ENCODE data around the gene OPCML. TPM values are rescaled to one million over a fixed set of nuclear protein-coding genes. Genes with fewer than 3 reads are reported as not detected.

The OPCML gene
- total RNA-seq, 2 experiments from 2014 or later = not detected

GRCh38 chr11:133508468-133508867, 23.8 kb downstream of the OPCML start:
- no peaks in the 10 kb centered on the region for H3K27me3 Mint-ChIP-seq (ENCODE audit: low read depth)
- H3K9me3 Mint-ChIP-seq (ENCODE audit: insufficient read depth) = no peaks in the 10 kb centered on the region
- CTCF ChIA-PET = no interaction called here
- no peaks in the 10 kb centered on the region for H3K36me3 Mint-ChIP-seq (ENCODE audit: low read depth)
- ATAC-seq = no peak
- POLR2A ChIA-PET = no interaction called here
- H3K27ac Mint-ChIP-seq = no peak overlapping the region
- no peaks in the 10 kb centered on the region for H3K4me1 Mint-ChIP-seq (ENCODE audit: low read depth)
- H3K4me3 Mint-ChIP-seq = no peak overlapping the region
- no peak for DNase-seq

DNA sequence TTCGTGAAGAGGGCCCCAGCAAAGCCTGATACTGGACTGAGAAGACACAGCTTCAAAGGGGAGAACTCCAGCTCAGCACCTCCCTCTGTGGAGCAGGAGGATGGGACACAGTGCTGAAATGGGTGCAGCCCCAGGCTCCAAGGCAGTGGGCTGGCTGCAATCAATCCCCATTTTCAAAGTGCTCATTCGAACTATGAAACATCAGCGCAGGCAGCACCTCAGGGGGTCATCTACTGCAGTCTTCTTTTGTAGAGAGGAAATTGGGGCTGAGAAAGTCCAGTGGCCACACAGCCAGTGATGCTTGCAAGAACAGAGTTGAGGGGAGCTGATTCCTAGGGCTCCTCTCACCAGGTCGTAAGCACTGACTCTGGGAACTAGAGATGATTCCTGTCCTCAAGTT, 25.1 kb downstream of the OPCML start:
- DNase-seq = no peak
- no peak for ATAC-seq
- ChIA-PET POLR2A (no interaction called here), CTCF (no interaction called here)
- Mint-ChIP-seq H3K4me3 (no peak overlapping the region), H3K27ac (no peak overlapping the region), H3K4me1 (ENCODE audit: low read depth) (no peaks in the 10 kb centered on the region), H3K36me3 (ENCODE audit: low read depth) (no peaks in the 10 kb centered on the region), H3K27me3 (ENCODE audit: low read depth) (no peaks in the 10 kb centered on the region), H3K9me3 (ENCODE audit: insufficient read depth) (no peaks in the 10 kb centered on the region)

DNA sequence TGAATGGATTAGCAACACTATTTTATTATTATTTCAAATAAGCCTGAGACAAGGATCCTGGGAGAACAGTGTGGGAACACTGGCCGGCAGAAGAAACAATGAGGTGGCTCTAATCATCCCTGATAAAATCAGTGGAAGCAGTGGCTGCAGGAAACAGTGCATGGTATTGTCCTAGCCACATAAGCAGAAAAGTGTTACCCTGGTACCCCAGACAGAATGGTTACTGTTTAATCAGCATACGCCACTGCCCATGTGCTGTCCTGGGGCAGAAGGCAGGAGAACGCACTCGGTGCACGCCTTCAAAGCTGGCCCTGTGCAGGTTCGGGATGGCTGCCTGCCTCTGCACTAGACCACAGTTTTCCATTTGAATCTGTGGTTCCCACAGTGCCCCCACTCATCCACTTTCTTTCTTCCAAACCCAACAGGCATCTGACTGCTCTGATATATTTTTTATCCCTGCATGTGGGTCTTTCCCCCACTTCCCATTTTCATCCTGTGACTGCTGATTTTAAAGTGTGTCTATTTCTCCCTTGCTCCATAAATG, 25.7 kb downstream of the OPCML start:
- Mint-ChIP-seq H3K4me3 (no peak overlapping the region), H3K4me1 (ENCODE audit: low read depth) (no peaks in the 10 kb centered on the region), H3K36me3 (ENCODE audit: low read depth) (no peaks in the 10 kb centered on the region), H3K9me3 (ENCODE audit: insufficient read depth) (no peaks in the 10 kb centered on the region), H3K27ac (no peak overlapping the region), H3K27me3 (ENCODE audit: low read depth) (no peaks in the 10 kb centered on the region)
- POLR2A ChIA-PET = no interaction called here
- ATAC-seq = no peak
- CTCF ChIA-PET = no interaction called here
- no peak for DNase-seq

DNA sequence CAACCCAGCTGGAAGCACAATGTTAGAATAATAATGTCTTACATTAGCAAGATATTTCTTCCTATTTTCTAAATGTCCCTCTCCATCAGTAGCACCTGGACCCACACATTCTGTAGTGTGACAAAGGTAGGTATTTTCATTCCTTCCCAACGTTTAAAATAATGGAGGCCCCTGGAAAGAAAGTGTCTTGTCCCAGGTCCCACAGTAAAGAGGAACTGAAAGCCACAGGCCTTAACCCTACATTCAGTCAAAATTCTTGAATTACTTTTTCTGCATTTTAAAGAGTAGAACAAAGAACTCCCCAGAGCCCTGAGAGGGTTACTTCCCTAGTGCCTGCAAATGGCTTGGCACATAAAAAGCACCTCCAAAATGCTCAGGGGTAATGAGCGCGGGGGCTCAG, 26.3 kb downstream of the OPCML start:
- DNase-seq (no peak), ATAC-seq (no peak)
- H3K4me3 Mint-ChIP-seq = no peak overlapping the region
- no peak overlapping the region for H3K27ac Mint-ChIP-seq
- no peaks in the 10 kb centered on the region for H3K27me3 Mint-ChIP-seq (ENCODE audit: low read depth)
- no peaks in the 10 kb centered on the region for H3K4me1 Mint-ChIP-seq (ENCODE audit: low read depth)
- ChIA-PET CTCF (no interaction called here), POLR2A (no interaction called here)
- H3K36me3 Mint-ChIP-seq (ENCODE audit: low read depth) = no peaks in the 10 kb centered on the region
- no peaks in the 10 kb centered on the region for H3K9me3 Mint-ChIP-seq (ENCODE audit: insufficient read depth)

DNA sequence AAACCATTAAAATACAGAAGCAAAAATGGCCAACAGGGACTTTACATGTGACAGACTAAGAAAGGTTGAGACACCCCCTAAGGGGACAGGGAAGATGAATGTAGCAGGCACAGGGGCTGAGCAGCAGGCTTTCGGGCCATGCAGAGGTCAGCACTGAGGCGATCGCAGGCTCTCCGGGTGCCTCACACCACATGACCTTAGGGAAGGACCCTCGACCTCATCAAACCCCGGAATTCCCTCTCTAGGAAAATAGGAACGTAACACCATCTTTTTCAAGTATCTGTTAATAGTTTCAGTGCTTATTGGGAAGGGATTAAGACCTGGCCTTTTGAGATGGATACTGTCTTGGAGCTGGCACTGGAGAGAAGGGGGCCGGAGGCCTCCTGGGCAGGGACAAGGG, 27.4 kb downstream of the OPCML start:
- DNase-seq = no peak
- H3K4me3 Mint-ChIP-seq = no peak overlapping the region
- ATAC-seq = no peak
- H3K27ac Mint-ChIP-seq = no peak overlapping the region
- no peaks in the 10 kb centered on the region for H3K27me3 Mint-ChIP-seq (ENCODE audit: low read depth)
- no peaks in the 10 kb centered on the region for H3K36me3 Mint-ChIP-seq (ENCODE audit: low read depth)
- ChIA-PET POLR2A (no interaction called here), CTCF (no interaction called here)
- H3K4me1 Mint-ChIP-seq (ENCODE audit: low read depth) = no peaks in the 10 kb centered on the region
- no peaks in the 10 kb centered on the region for H3K9me3 Mint-ChIP-seq (ENCODE audit: insufficient read depth)

DNA sequence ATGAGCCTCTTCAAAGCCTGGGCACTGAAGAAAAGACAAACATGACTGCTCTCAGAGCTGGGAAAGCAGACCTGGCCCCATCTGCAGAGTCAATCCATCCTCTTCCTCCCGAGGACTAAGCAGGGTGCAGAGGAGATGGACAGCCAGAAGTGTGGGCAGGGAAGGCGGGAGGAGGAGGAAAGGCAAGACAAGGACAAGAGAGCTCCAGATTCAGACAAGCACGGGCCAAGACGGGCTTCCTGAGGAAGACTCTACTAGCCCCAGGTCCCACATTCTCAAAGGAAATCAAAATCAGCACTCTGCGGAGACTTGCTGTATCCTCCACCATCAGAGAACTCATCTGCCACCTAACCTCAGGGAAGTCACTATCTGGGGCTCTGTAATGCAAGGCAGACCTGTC, 28.5 kb downstream of the OPCML start:
- POLR2A ChIA-PET = no interaction called here
- Mint-ChIP-seq H3K4me1 (ENCODE audit: low read depth) (no peaks in the 10 kb centered on the region), H3K9me3 (ENCODE audit: insufficient read depth) (no peaks in the 10 kb centered on the region), H3K4me3 (no peak overlapping the region), H3K27me3 (ENCODE audit: low read depth) (no peaks in the 10 kb centered on the region), H3K36me3 (ENCODE audit: low read depth) (no peaks in the 10 kb centered on the region), H3K27ac (no peak overlapping the region)
- DNase-seq (no peak), ATAC-seq (no peak)
- CTCF ChIA-PET = no interaction called here

- ChIA-PET CTCF (no interaction called here), POLR2A (no interaction called here)
- no peak overlapping the region for H3K27ac Mint-ChIP-seq
- no peaks in the 10 kb centered on the region for H3K36me3 Mint-ChIP-seq (ENCODE audit: low read depth)
- H3K4me3 Mint-ChIP-seq = no peak overlapping the region
- no peaks in the 10 kb centered on the region for H3K9me3 Mint-ChIP-seq (ENCODE audit: insufficient read depth)
- DNase-seq (no peak), ATAC-seq (no peak)
- no peaks in the 10 kb centered on the region for H3K4me1 Mint-ChIP-seq (ENCODE audit: low read depth)
- H3K27me3 Mint-ChIP-seq (ENCODE audit: low read depth) = no peaks in the 10 kb centered on the region
Observed at GRCh38 chr11:133503236-133503635, 29.1 kb downstream of the OPCML start.

- Mint-ChIP-seq H3K4me1 (ENCODE audit: low read depth) (no peaks in the 10 kb centered on the region), H3K4me3 (no peak overlapping the region), H3K36me3 (ENCODE audit: low read depth) (no peaks in the 10 kb centered on the region), H3K27ac (no peak overlapping the region), H3K27me3 (ENCODE audit: low read depth) (no peaks in the 10 kb centered on the region), H3K9me3 (ENCODE audit: insufficient read depth) (no peaks in the 10 kb centered on the region)
- no peak for DNase-seq
- no peak for ATAC-seq
- CTCF ChIA-PET = no interaction called here
- POLR2A ChIA-PET = no interaction called here
Observed at GRCh38 chr11:133501643-133502539, 30.4 kb downstream of the OPCML start.

- ChIA-PET POLR2A (no interaction called here), CTCF (no interaction called here)
- Mint-ChIP-seq H3K4me1 (ENCODE audit: low read depth) (no peaks in the 10 kb centered on the region), H3K27ac (no peak overlapping the region), H3K9me3 (ENCODE audit: insufficient read depth) (no peaks in the 10 kb centered on the region), H3K36me3 (ENCODE audit: low read depth) (no peaks in the 10 kb centered on the region), H3K4me3 (no peak overlapping the region), H3K27me3 (ENCODE audit: low read depth) (no peaks in the 10 kb centered on the region)
- no peak for ATAC-seq
- DNase-seq = no peak
Observed at GRCh38 chr11:133500936-133501335, 31.4 kb downstream of the OPCML start.

- H3K4me1 Mint-ChIP-seq (ENCODE audit: low read depth) = no peaks in the 10 kb centered on the region
- H3K9me3 Mint-ChIP-seq (ENCODE audit: insufficient read depth) = no peaks in the 10 kb centered on the region
- no peak overlapping the region for H3K4me3 Mint-ChIP-seq
- DNase-seq (no peak), ATAC-seq (no peak)
- no peak overlapping the region for H3K27ac Mint-ChIP-seq
- H3K36me3 Mint-ChIP-seq (ENCODE audit: low read depth) = no peaks in the 10 kb centered on the region
- CTCF ChIA-PET = no interaction called here
- POLR2A ChIA-PET = no interaction called here
- H3K27me3 Mint-ChIP-seq (ENCODE audit: low read depth) = no peaks in the 10 kb centered on the region
Observed at GRCh38 chr11:133500435-133500834, 31.9 kb downstream of the OPCML start.

GRCh38 chr11:133498969-133499368, 33.3 kb downstream of the OPCML start:
- no peak overlapping the region for H3K27ac Mint-ChIP-seq
- no peak overlapping the region for H3K4me3 Mint-ChIP-seq
- no peak for DNase-seq
- ChIA-PET POLR2A (no interaction called here), CTCF (no interaction called here)
- no peak for ATAC-seq
- no peaks in the 10 kb centered on the region for H3K4me1 Mint-ChIP-seq (ENCODE audit: low read depth)
- H3K36me3 Mint-ChIP-seq (ENCODE audit: low read depth) = no peaks in the 10 kb centered on the region
- H3K9me3 Mint-ChIP-seq (ENCODE audit: insufficient read depth) = no peaks in the 10 kb centered on the region
- H3K27me3 Mint-ChIP-seq (ENCODE audit: low read depth) = no peaks in the 10 kb centered on the region

DNA sequence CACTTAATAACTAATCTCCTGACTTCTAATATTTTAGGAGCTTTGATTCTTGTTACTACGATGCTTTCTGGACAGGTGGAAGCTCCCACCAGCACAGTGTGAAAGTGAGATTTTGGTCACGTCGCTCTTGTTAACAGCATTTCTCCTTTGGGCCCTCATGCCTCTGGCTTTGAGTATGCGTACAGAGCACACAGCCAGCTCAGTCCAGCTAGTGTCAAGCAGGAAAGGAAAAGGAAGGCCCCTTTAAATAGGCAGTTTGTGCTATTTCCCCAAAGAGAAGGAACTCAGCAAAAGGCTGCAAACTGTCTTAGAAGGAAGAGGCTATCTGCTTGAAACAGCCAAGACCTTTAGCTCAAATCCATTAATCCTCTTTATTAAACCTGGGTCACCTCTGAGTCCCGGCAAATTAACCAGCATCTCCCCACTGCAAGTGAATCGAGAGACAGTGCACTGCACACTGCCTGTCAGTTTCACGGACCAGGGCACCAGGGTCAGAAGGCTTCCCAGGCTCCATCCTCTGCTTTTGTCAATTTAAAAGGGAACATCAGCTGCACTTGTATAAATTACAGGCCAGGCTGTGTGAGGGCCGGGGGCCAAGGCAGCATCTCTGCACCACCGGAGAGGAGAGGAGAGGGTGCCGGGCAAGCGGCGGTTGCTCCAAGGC, 34.7 kb downstream of the OPCML start:
- H3K9me3 Mint-ChIP-seq (ENCODE audit: insufficient read depth) = no peaks in the 10 kb centered on the region
- no peaks in the 10 kb centered on the region for H3K4me1 Mint-ChIP-seq (ENCODE audit: low read depth)
- no peaks in the 10 kb centered on the region for H3K36me3 Mint-ChIP-seq (ENCODE audit: low read depth)
- no peak overlapping the region for H3K4me3 Mint-ChIP-seq
- ChIA-PET CTCF (no interaction called here), POLR2A (interaction anchor here (0.6 kb wide), 1 partner anchor 1507 kb away, joined by 3 read pairs; no protein-coding TSS in a partner anchor)
- DNase-seq (no peak), ATAC-seq (no peak)
- H3K27ac Mint-ChIP-seq = no peak overlapping the region
- H3K27me3 Mint-ChIP-seq (ENCODE audit: low read depth) = no peaks in the 10 kb centered on the region

Data from activated CD8-positive, alpha-beta T cell treated with anti-CD3 and anti-CD28 coated beads, Interleukin-2, amount 10 ng/mL, durations not matched to agents 7 days and 5 days (primary cell).